HCT116 (cell line): Measurements from ENCODE around the gene DLST. TPM values are rescaled to one million over a fixed set of nuclear protein-coding genes. Genes with fewer than 3 reads are reported as not detected.
"Not testable (repeated sequence)": the region's sequence is repeated elsewhere in the genome, so short reads cannot be mapped to it uniquely, and the experiment has no call there.

Source experiments
- ATAC-seq: fragments of 200-7000 bp; cut with Tn5 transposase; 2 replicates; pipeline ENCODE4 v1.9.1; 2020; ENCODE audit warnings: mild to moderate bottlenecking, moderate library complexity
- BruUV-seq: library from RNA; stranded (reverse); fragments of 400-500 nt; replicated peaks from 2 replicates; lab custom pipeline; 2021; lab: Mats Ljungman, UMichigan
- CTCF ChIA-PET: fragments of 300-600 bp; sonication (Branson Sonifier 250); formaldehyde crosslinking; loops from one replicate; lab custom pipeline; 2021; ENCODE audit warnings: antibody characterized with exemption; lab: Charles Lee
- POLR2A ChIA-PET: fragments of 300-600, 350-600 bp; sonication (Branson Sonifier 250); formaldehyde crosslinking; loops from one replicate; lab custom pipeline; 2021; ENCODE audit warnings: antibody characterized with exemption; lab: Charles Lee
- RAD21 ChIA-PET, 2 experiments: fragments of 300-600 bp; sonication (Branson Sonifier 250); formaldehyde crosslinking; loops; one replicate each; lab custom pipeline; 2023; ENCODE audit warnings: low total read pairs in 2 of 2; ENCODE audit not compliant: uncharacterized antibody in 2 of 2, unreplicated experiment in 2 of 2, low non-redundant PET in 1 of 2; lab: Charles Lee
- DNase-seq: peaks from one replicate; pipeline ENCODE4 v3.0.0-alpha.2; 2010; ENCODE audit warnings: low read depth, low spot score
- H2AFZ ChIP-seq: fragments of 200-600 bp; shearing (Covaris generic), sonication (generic); 2 replicates; pipeline ENCODE4 v1.6.1; 2017; ENCODE audit warnings: low read depth, mixed run types, mixed read lengths, antibody characterized with exemption, low read length; ENCODE audit not compliant: poor library complexity, severe bottlenecking
- H3K27ac ChIP-seq: 2 replicates; pipeline ENCODE4 v1.5.1; 2012; ENCODE audit warnings: low read depth, low read length
- H3K27me3 ChIP-seq: fragments of 200-600 bp; sonication (generic); 2 replicates; pipeline ENCODE4 v1.6.1; 2016; ENCODE audit warnings: mixed run types, low read length, mixed read lengths; ENCODE audit not compliant: insufficient read depth
- H3K36me3 ChIP-seq, 2 experiments: fragments of 200-500 bp in 1 of 2; fragments of 200-600 bp in 1 of 2; sonication (Bioruptor generic) in 1 of 2; sonication (generic) in 1 of 2; 2 replicates each; pipeline versions ENCODE4 v1.5.1 to v1.6.1; 2014 to 2016; ENCODE audit warnings: low read length in 2 of 2, inconsistent platforms in 1 of 2, mixed read lengths in 1 of 2, mixed run types in 1 of 2; ENCODE audit not compliant: insufficient read depth in 2 of 2, control insufficient read depth in 1 of 2
- H3K4me1 ChIP-seq, 2 experiments: fragments of 200-600 bp in 1 of 2; sonication (generic) in 1 of 2; 2 replicates each; pipeline versions ENCODE4 v1.5.1 to v1.6.1; 2012 to 2017; ENCODE audit warnings: low read length in 2 of 2, inconsistent platforms in 1 of 2, mild to moderate bottlenecking in 1 of 2, mixed read lengths in 1 of 2, mixed run types in 1 of 2, moderate library complexity in 1 of 2; ENCODE audit not compliant: insufficient read depth in 2 of 2, control insufficient read depth in 1 of 2
- H3K4me2 ChIP-seq: fragments of 200-600 bp; sonication (generic); 2 replicates; pipeline ENCODE4 v1.6.1; 2017; ENCODE audit warnings: mixed run types, low read length, mixed read lengths
- H3K4me3 ChIP-seq, 2 experiments: fragments of 200-600 bp in 1 of 2; sonication (generic) in 1 of 2; replicated peaks in 1 of 2; 2 replicates each; pipeline ENCODE4 v1.5.1; 2011 to 2016; ENCODE audit warnings: low read length in 2 of 2, control low read depth in 1 of 2, low read depth in 1 of 2, mild to moderate bottlenecking in 1 of 2, mixed read lengths in 1 of 2, mixed run types in 1 of 2
- H3K79me2 ChIP-seq: fragments of 200-600 bp; sonication (generic); 2 replicates; pipeline ENCODE4 v1.6.1; 2017; ENCODE audit warnings: mild to moderate bottlenecking, mixed run types, low read length, moderate library complexity, mixed read lengths; ENCODE audit not compliant: insufficient read depth
- H3K9ac ChIP-seq: fragments of 200-600 bp; sonication (generic); 2 replicates; pipeline ENCODE4 v1.6.1; 2016; ENCODE audit warnings: low read length, mixed read lengths
- H3K9me2 ChIP-seq: fragments of 200-600 bp; sonication (generic), shearing (Covaris generic); 2 replicates; pipeline ENCODE4 v1.6.1; 2017; ENCODE audit warnings: mixed run types, mild to moderate bottlenecking, moderate library complexity; ENCODE audit not compliant: insufficient read depth
- H3K9me3 ChIP-seq, 2 experiments: fragments of 200-500 bp in 1 of 2; fragments of 200-600 bp in 1 of 2; sonication (Bioruptor generic) in 1 of 2; sonication (generic) in 1 of 2; 2 replicates each; pipeline ENCODE4 v1.6.1; 2014 to 2017; ENCODE audit warnings: low read length in 2 of 2, mixed read lengths in 2 of 2, inconsistent platforms in 1 of 2, low read depth in 1 of 2, mild to moderate bottlenecking in 1 of 2, mixed run types in 1 of 2, moderate library complexity in 1 of 2; ENCODE audit not compliant: control insufficient read depth in 1 of 2, insufficient read depth in 1 of 2
- H4K20me1 ChIP-seq: fragments of 200-600 bp; sonication (generic), shearing (Covaris generic); 2 replicates; pipeline ENCODE4 v1.6.1; 2017; ENCODE audit warnings: mixed run types, mild to moderate bottlenecking, moderate library complexity; ENCODE audit not compliant: insufficient read depth
- CEBPB ChIP-seq: IDR thresholded peaks from 2 replicates; pipeline ENCODE4 v1.6.1; 2012; ENCODE audit warnings: low read depth
- EGR1 ChIP-seq: IDR thresholded peaks from 2 replicates; pipeline ENCODE4 v1.6.1; 2012; ENCODE audit warnings: low read depth
- ELF1 ChIP-seq: IDR thresholded peaks from 2 replicates; pipeline ENCODE4 v1.6.1; 2012; ENCODE audit warnings: low read depth, borderline replicate concordance
- EZH2 ChIP-seq: fragments of 200-600 bp; sonication (generic); IDR thresholded peaks from 2 replicates; pipeline ENCODE4 v1.6.1; 2017; ENCODE audit warnings: antibody characterized with exemption, mixed run types
- EZH2phosphoT487 ChIP-seq: fragments of 200-600 bp; IDR thresholded peaks from 2 replicates; pipeline ENCODE4 v1.6.1; 2018; ENCODE audit warnings: antibody characterized with exemption, borderline replicate concordance
- FOSL1 ChIP-seq: IDR thresholded peaks from 2 replicates; pipeline ENCODE4 v1.6.1; 2012; ENCODE audit warnings: low read depth
- JUND ChIP-seq: IDR thresholded peaks from 2 replicates; pipeline ENCODE4 v1.6.1; 2012
- SIN3A ChIP-seq: IDR thresholded peaks from 2 replicates; pipeline ENCODE4 v1.6.1; 2012; ENCODE audit warnings: low read depth
- SP1 ChIP-seq: IDR thresholded peaks from 2 replicates; pipeline ENCODE4 v1.6.1; 2012; ENCODE audit warnings: low read depth
- YY1 ChIP-seq: IDR thresholded peaks from 2 replicates; pipeline ENCODE4 v1.6.1; 2011; ENCODE audit warnings: low read length, low read depth, moderate library complexity, mild to moderate bottlenecking; ENCODE audit not compliant: insufficient replicate concordance; ENCODE audit errors: extremely low read depth
- ZBTB33 ChIP-seq: IDR thresholded peaks from 2 replicates; pipeline ENCODE4 v1.6.1; 2011; ENCODE audit warnings: mild to moderate bottlenecking, low read length, moderate library complexity; ENCODE audit not compliant: insufficient replicate concordance; ENCODE audit errors: extremely low read depth
- ZFX ChIP-seq: fragments of 450-650 bp; IDR thresholded peaks from 2 replicates; pipeline ENCODE4 v1.6.1; 2017
- ZNF274 ChIP-seq: fragments of 200-500 bp; sonication (Bioruptor generic); IDR thresholded peaks from 2 replicates; pipeline ENCODE4 v1.6.1; 2014; ENCODE audit warnings: mild to moderate bottlenecking, low read depth, low read length, inconsistent platforms
- intact Hi-C: fragments of 100-400 bp; cut with micrococcal nuclease; formaldehyde crosslinking; loops from 2 replicates; pipeline ENCODE4 v1.10.0; 2022
- total RNA-seq: library from RNA; stranded (reverse); gene quantifications from one replicate; pipeline ENCODE4 v1.2.1, GENCODE V29; 2021; ENCODE audit not compliant: unreplicated experiment

DLST gene
- total RNA-seq, 1 experiment from 2014 or later, result 101 TPM

GRCh38 chr14:74929242-74929641 lies 47.5 kb downstream of the DLST start:
- intact Hi-C loops, result no loop called here
- ChIA-PET POLR2A (no interaction called here), RAD21 (no interaction called here), CTCF (no interaction called here)
- Histone ChIP-seq H4K20me1 (no peaks in the 10 kb centered on the region), H3K79me2 (no peaks in the 10 kb centered on the region), H3K27ac (no peak overlapping the region), H3K4me3 (no peak overlapping the region), H3K9me3 (no peaks in the 10 kb centered on the region), H3K9me2 (no peaks in the 10 kb centered on the region), H3K4me1 (no peaks in the 10 kb centered on the region), H3K27me3 (no peaks in the 10 kb centered on the region), H3K4me2 (no peak overlapping the region), H2AFZ (no peak overlapping the region), H3K36me3 (no peaks in the 10 kb centered on the region), H3K9ac (no peak overlapping the region)
- ATAC-seq (no peak), DNase-seq (no peak)
- TF ChIP-seq ZFX (no peak), EZH2phosphoT487 (no peak), FOSL1 (no peak), SIN3A (no peak), CEBPB (no peak), ELF1 (no peak), ZNF274 (no peak), JUND (no peak), YY1 (no peak), EZH2 (no peak), ZBTB33 (no peak), EGR1 (no peak), SP1 (no peak)
- no TSS peak for BruUV-seq

- RAD21 ChIA-PET, BruUV-seq, DNase-seq, H4K20me1 ChIP-seq, H3K4me3 ChIP-seq, H3K9me3 ChIP-seq, H3K27ac ChIP-seq, H3K4me1 ChIP-seq, H3K9me2 ChIP-seq, H3K27me3 ChIP-seq, intact Hi-C loops, ATAC-seq, H2AFZ ChIP-seq, H3K36me3 ChIP-seq, H3K9ac ChIP-seq, H3K79me2 ChIP-seq, H3K4me2 ChIP-seq: not testable (repeated sequence)
- CTCF ChIA-PET, result interaction anchor here (1.7 to 3.1 kb wide), 2 partner anchors 14 to 71 kb away, joined by 6 to 14 read pairs; no protein-coding TSS in a partner anchor
- POLR2A ChIA-PET, result interaction anchor here (1.3 kb wide), 1 partner anchor 9 kb away, joined by 4 read pairs; the partner anchor contains the start of gene RPS6KL1
These were observed 50.0 kb downstream of the DLST start for GRCh38 chr14:74931744-74932143.
